HG03045 (cell line): ENCODE data around the gene ST6GALNAC6.
"Not testable (repeated sequence)": the region's sequence is repeated elsewhere in the genome, so short reads cannot be mapped to it uniquely, and the experiment has no call there.

Experiments used
- ATAC-seq: cut with Tn5 transposase; IDR thresholded peaks from one replicate; pipeline ENCODE4 v1.9.1; 2021; ENCODE audit warnings: mild to moderate bottlenecking, moderate library complexity; ENCODE audit not compliant: unreplicated experiment

The ST6GALNAC6 gene

GRCh38 chr9:127896395-127897192 is 2.8 kb downstream of the ST6GALNAC6 start:
- no peak for ATAC-seq

- ATAC-seq: no peak
Measured at GRCh38 chr9:127895811-127896210, 3.6 kb downstream of the ST6GALNAC6 start.

GRCh38 chr9:127893392-127893791 is 6.0 kb downstream of the ST6GALNAC6 start:
- ATAC-seq: no peak

GRCh38 chr9:127892831-127893230 is 6.6 kb downstream of the ST6GALNAC6 start:
- no peak for ATAC-seq

GRCh38 chr9:127890053-127890452 is 9.3 kb downstream of the ST6GALNAC6 start:
- ATAC-seq: no peak

GRCh38 chr9:127887792-127888191 is 11.6 kb downstream of the ST6GALNAC6 start:
- ATAC-seq: no peak

GRCh38 chr9:127886401-127886972 is 12.9 kb downstream of the ST6GALNAC6 start:
- no peak for ATAC-seq

GRCh38 chr9:127885508-127886281 is 13.7 kb downstream of the ST6GALNAC6 start:
- no peak for ATAC-seq

- ATAC-seq: no peak
Measured at GRCh38 chr9:127884976-127885490, 14.4 kb downstream of the ST6GALNAC6 start.

- no peak for ATAC-seq
Measured at GRCh38 chr9:127884427-127884911, 14.9 kb downstream of the ST6GALNAC6 start.

GRCh38 chr9:127883959-127884358 is 15.4 kb downstream of the ST6GALNAC6 start:
- ATAC-seq: no peak

- ATAC-seq: not testable (repeated sequence)
Measured at GRCh38 chr9:127881715-127882114, 17.7 kb downstream of the ST6GALNAC6 start.

GRCh38 chr9:127880143-127880542 is 19.3 kb downstream of the ST6GALNAC6 start:
- ATAC-seq: no peak

- no peak for ATAC-seq
Measured at GRCh38 chr9:127878652-127879390, 20.6 kb downstream of the ST6GALNAC6 start.

- ATAC-seq: no peak
Measured at GRCh38 chr9:127878001-127878651, 21.3 kb downstream of the ST6GALNAC6 start.

- no peak for ATAC-seq
Measured at GRCh38 chr9:127877566-127877998, 21.8 kb downstream of the ST6GALNAC6 start, which contains the start of gene AK1. AK1 (minus strand) TSS chr9:127877675; CDS start chr9:127874617, 3,058 bp downstream.

- ATAC-seq: no peak
Measured at GRCh38 chr9:127876764-127877562, 22.4 kb downstream of the ST6GALNAC6 start.

GRCh38 chr9:127876026-127876763 is 23.2 kb downstream of the ST6GALNAC6 start:
- no peak for ATAC-seq
